OCI-LY3 (cell line): ENCODE measurements around the gene CCND1.

Source experiments
- H2AFZ ChIP-seq: fragments of 200-600, 300-600 bp; shearing (Covaris generic); 2 replicates; pipeline ENCODE4 v1.6.0; 2014; ENCODE audit warnings: antibody characterized with exemption, low read depth, low read length
- H3K27ac ChIP-seq: fragments of 200-600, 300-600 bp; sonication (generic); 2 replicates; pipeline ENCODE4 v1.5.1; 2014; ENCODE audit warnings: mild to moderate bottlenecking, low read length, moderate library complexity, mixed read lengths
- H3K27me3 ChIP-seq: fragments of 200-600, 300-600 bp; sonication (generic); 2 replicates; pipeline ENCODE4 v1.6.1; 2014; ENCODE audit warnings: low read depth, low read length, mixed read lengths
- H3K36me3 ChIP-seq: fragments of 200-600, 300-600 bp; sonication (generic); replicated peaks from 2 replicates; pipeline ENCODE3; 2014; ENCODE audit warnings: low read depth, low read length, mixed read lengths
- H3K4me1 ChIP-seq: fragments of 300-600, 200-600 bp; sonication (generic); 2 replicates; pipeline ENCODE4 v1.6.1; 2014; ENCODE audit warnings: low read length, mixed read lengths
- H3K4me2 ChIP-seq: fragments of 200-600, 300-600 bp; sonication (generic); 2 replicates; pipeline ENCODE4 v1.6.1; 2014; ENCODE audit warnings: low read length, mixed read lengths
- H3K4me3 ChIP-seq: fragments of 300-600, 200-600 bp; sonication (generic); 2 replicates; pipeline ENCODE4 v1.5.1; 2014; ENCODE audit warnings: antibody characterized with exemption, mild to moderate bottlenecking, low read length, moderate library complexity
- H3K79me2 ChIP-seq: fragments of 300-600, 200-600 bp; shearing (Covaris generic); 2 replicates; pipeline ENCODE4 v1.6.1; 2014; ENCODE audit warnings: mild to moderate bottlenecking, low read length, mixed read lengths
- H3K9ac ChIP-seq: fragments of 300-600, 200-600 bp; shearing (Covaris generic); 2 replicates; pipeline ENCODE4 v1.6.0; 2014; ENCODE audit warnings: mild to moderate bottlenecking, low read length, moderate library complexity
- H3K9me3 ChIP-seq: fragments of 200-600, 300-600 bp; shearing (Covaris generic); 2 replicates; pipeline ENCODE4 v1.6.1; 2014; ENCODE audit warnings: low read length, mixed read lengths; ENCODE audit not compliant: insufficient read depth
- H4K20me1 ChIP-seq: fragments of 200-600, 300-600 bp; sonication (generic); 2 replicates; pipeline ENCODE4 v1.6.1; 2016; ENCODE audit warnings: low read length, mixed read lengths; ENCODE audit not compliant: insufficient read depth
- CTCF ChIP-seq: fragments of 200-600, 300-600 bp; sonication (generic); IDR thresholded peaks from 2 replicates; pipeline ENCODE4 v1.5.1; 2014; ENCODE audit warnings: antibody characterized with exemption, low read length, low read depth
- EZH2phosphoT487 ChIP-seq: fragments of 200-600 bp; shearing (Covaris generic); IDR thresholded peaks from 2 replicates; pipeline ENCODE4 v1.6.1; 2018; ENCODE audit warnings: antibody characterized with exemption, mixed run types, low read depth

Gene CCND1

GRCh38 chr11:69644962-69645675 lies 4.2 kb downstream of the CCND1 start:
- Histone ChIP-seq H2AFZ (no peak overlapping the region), H3K27me3 (peaks cover 1% of the 10 kb centered on the region; the same call in 1 of the 2 replicates), H3K4me2 (no peak overlapping the region), H3K27ac (no peak overlapping the region), H3K9me3 (no peaks in the 10 kb centered on the region), H3K9ac (no peak overlapping the region), H3K4me3 (no peak overlapping the region), H4K20me1 (peaks cover 15% of the 10 kb centered on the region), H3K79me2 (peaks cover 37% of the 10 kb centered on the region), H3K4me1 (peaks cover 3% of the 10 kb centered on the region), H3K36me3 (peaks cover 58% of the 10 kb centered on the region)
- TF ChIP-seq EZH2phosphoT487 = no peak
- TF ChIP-seq CTCF = no peak

GRCh38 chr11:69645801-69646492 lies 5.0 kb downstream of the CCND1 start:
- Histone ChIP-seq H2AFZ (no peak overlapping the region), H3K4me1 (no peaks in the 10 kb centered on the region), H3K79me2 (peaks cover 37% of the 10 kb centered on the region), H4K20me1 (peaks cover 15% of the 10 kb centered on the region), H3K36me3 (peaks cover 62% of the 10 kb centered on the region), H3K9me3 (no peaks in the 10 kb centered on the region), H3K4me3 (no peak overlapping the region), H3K9ac (no peak overlapping the region), H3K27ac (no peak overlapping the region), H3K4me2 (no peak overlapping the region), H3K27me3 (no peaks in the 10 kb centered on the region)
- TF ChIP-seq CTCF (no peak), EZH2phosphoT487 (no peak)

- no peaks in the 10 kb centered on the region for H3K9me3 ChIP-seq
- H3K4me3 ChIP-seq = no peak overlapping the region
- H2AFZ ChIP-seq = no peak overlapping the region
- H3K4me1 ChIP-seq = no peaks in the 10 kb centered on the region
- H3K79me2 ChIP-seq = peaks cover 29% of the 10 kb centered on the region
- no peak overlapping the region for H3K9ac ChIP-seq
- no peak overlapping the region for H3K27ac ChIP-seq
- H3K27me3 ChIP-seq = no peaks in the 10 kb centered on the region
- no peak overlapping the region for H3K4me2 ChIP-seq
- no peak for TF ChIP-seq EZH2phosphoT487
- TF ChIP-seq CTCF = no peak
- peaks cover 15% of the 10 kb centered on the region for H4K20me1 ChIP-seq
- peaks cover 69% of the 10 kb centered on the region for H3K36me3 ChIP-seq
Observed at GRCh38 chr11:69646493-69647389, 5.8 kb downstream of the CCND1 start.

GRCh38 chr11:69647390-69647748 lies 6.4 kb downstream of the CCND1 start:
- Histone ChIP-seq H3K4me2 (no peak overlapping the region), H3K9ac (no peak overlapping the region), H3K4me3 (no peak overlapping the region), H3K27me3 (no peaks in the 10 kb centered on the region), H3K4me1 (no peaks in the 10 kb centered on the region), H3K79me2 (peaks cover 24% of the 10 kb centered on the region), H3K27ac (no peak overlapping the region), H3K9me3 (no peaks in the 10 kb centered on the region), H2AFZ (no peak overlapping the region), H4K20me1 (peaks cover 15% of the 10 kb centered on the region), H3K36me3 (peaks cover 74% of the 10 kb centered on the region)
- no peak for TF ChIP-seq EZH2phosphoT487
- TF ChIP-seq CTCF = no peak
